PC-9 (cell line): Measurements from ENCODE around the gene FBXO5. TPM values are rescaled to one million over a fixed set of nuclear protein-coding genes. Genes with fewer than 3 reads are reported as not detected.

ENCODE experiments used
- BruUV-seq: library from RNA; stranded (reverse); fragments of 400-500 nt; replicated peaks from 2 replicates; lab custom pipeline; 2021; lab: Mats Ljungman, UMichigan
- CTCF ChIA-PET: fragments of 300-600 bp; sonication (Branson Sonifier 250); formaldehyde crosslinking; loops from one replicate; lab custom pipeline; 2022; ENCODE audit warnings: antibody characterized with exemption; lab: Charles Lee
- POLR2A ChIA-PET: fragments of 300-600 bp; sonication (Branson Sonifier 250); formaldehyde crosslinking; loops from one replicate; lab custom pipeline; 2022; ENCODE audit warnings: antibody characterized with exemption; ENCODE audit not compliant: unreplicated experiment; lab: Charles Lee
- DNase-seq, 2 experiments: peaks; one replicate each; pipeline versions ENCODE4 v3.0.0 to v3.0.0-alpha.2; 2015 to 2022; ENCODE audit warnings: mixed read lengths in 1 of 2
- H2AFZ ChIP-seq: fragments of 200-600 bp; sonication (generic); 2 replicates; pipeline ENCODE4 v1.8.1; 2017; ENCODE audit warnings: antibody characterized with exemption
- H3F3A ChIP-seq: fragments of 200-600 bp; sonication (generic); 2 replicates; pipeline ENCODE4 v1.8.1; 2017; ENCODE audit warnings: antibody characterized with exemption, mild to moderate bottlenecking, low read depth; ENCODE audit not compliant: insufficient read depth
- H3K27ac ChIP-seq: fragments of 200-600 bp; sonication (generic); 2 replicates; pipeline ENCODE4 v1.6.1; 2016; ENCODE audit warnings: mixed run types
- H3K27me3 ChIP-seq: fragments of 200-600 bp; sonication (generic); 2 replicates; pipeline ENCODE4 v1.6.1; 2016; ENCODE audit warnings: low read depth, mixed run types; ENCODE audit not compliant: insufficient read depth
- H3K36me3 ChIP-seq: fragments of 200-600 bp; sonication (generic); 2 replicates; pipeline ENCODE4 v1.6.1; 2016; ENCODE audit warnings: low read depth, mixed run types
- H3K4me1 ChIP-seq: fragments of 200-600 bp; sonication (generic); replicated peaks from 2 replicates; pipeline ENCODE4 v1.6.1; 2016; ENCODE audit warnings: mixed run types; ENCODE audit not compliant: insufficient read depth
- H3K4me2 ChIP-seq: fragments of 200-600 bp; sonication (generic); 2 replicates; pipeline ENCODE4 v1.6.1; 2017; ENCODE audit warnings: mixed run types
- H3K4me3 ChIP-seq: fragments of 200-600 bp; sonication (generic); 2 replicates; pipeline ENCODE4 v1.6.1; 2016; ENCODE audit warnings: mixed run types
- H3K79me2 ChIP-seq: fragments of 200-600 bp; sonication (generic); 2 replicates; pipeline ENCODE4 v1.6.1; 2017; ENCODE audit warnings: low read depth, mixed run types
- H3K9me2 ChIP-seq: fragments of 200-600 bp; sonication (generic); 2 replicates; pipeline ENCODE4 v1.8.1; 2017; ENCODE audit warnings: mild to moderate bottlenecking; ENCODE audit not compliant: insufficient read depth
- H3K9me3 ChIP-seq: fragments of 200-600 bp; sonication (generic); 2 replicates; pipeline ENCODE4 v1.8.1; 2016; ENCODE audit warnings: low read depth; ENCODE audit not compliant: insufficient read depth
- H4K20me1 ChIP-seq: fragments of 200-600 bp; sonication (generic); 2 replicates; pipeline ENCODE4 v1.8.1; 2017; ENCODE audit not compliant: insufficient read depth
- CTCF ChIP-seq: fragments of 200-600 bp; sonication (generic); conservative IDR thresholded peaks from 2 replicates; pipeline ENCODE4 v1.6.1; 2017; ENCODE audit warnings: mixed run types, antibody characterized with exemption, mild to moderate bottlenecking, moderate library complexity
- EZH2 ChIP-seq: fragments of 200-600 bp; sonication (generic); IDR thresholded peaks from 2 replicates; pipeline ENCODE4 v1.8.0; 2017; ENCODE audit warnings: antibody characterized with exemption, low read depth
- intact Hi-C: fragments of 100-400 bp; cut with micrococcal nuclease; formaldehyde crosslinking; loops from one replicate; pipeline ENCODE4 v1.10.0; 2022; ENCODE audit not compliant: unreplicated experiment
- total RNA-seq: library from RNA; stranded (reverse); gene quantifications from 2 replicates; pipeline ENCODE4 v1.2.3, GENCODE V29; 2021

The FBXO5 gene
- total RNA-seq, 1 experiment from 2014 or later = 20.6 TPM

GRCh38 chr6:152979116-152979515 is 3.7 kb downstream of the FBXO5 start:
- Histone ChIP-seq H3F3A (peaks cover 11% of the 10 kb centered on the region), H4K20me1 (peaks cover 25% of the 10 kb centered on the region), H3K9me2 (no peaks in the 10 kb centered on the region), H3K36me3 (peaks cover 19% of the 10 kb centered on the region), H3K4me1 (peaks cover 26% of the 10 kb centered on the region), H3K4me3 (no peak overlapping the region), H3K9me3 (no peaks in the 10 kb centered on the region), H3K4me2 (peak overlapping the region; percentile 80), H3K79me2 (peaks cover 87% of the 10 kb centered on the region), H3K27ac (no peak overlapping the region), H2AFZ (no peak overlapping the region), H3K27me3 (no peaks in the 10 kb centered on the region)
- ChIA-PET CTCF (no interaction called here), POLR2A (no interaction called here)
- intact Hi-C loops = no loop called here
- no peak for DNase-seq
- no peak for TF ChIP-seq CTCF
- TF ChIP-seq EZH2 = no peak
- BruUV-seq = no TSS peak

GRCh38 chr6:152978058-152978457 is 4.8 kb downstream of the FBXO5 start:
- no peaks in the 10 kb centered on the region for H3K9me3 ChIP-seq
- H3K27me3 ChIP-seq = no peaks in the 10 kb centered on the region
- H4K20me1 ChIP-seq = peaks cover 25% of the 10 kb centered on the region
- H3K79me2 ChIP-seq = peaks cover 97% of the 10 kb centered on the region
- H3K27ac ChIP-seq = no peak overlapping the region
- no peak for DNase-seq
- H3K36me3 ChIP-seq = peaks cover 27% of the 10 kb centered on the region
- H3F3A ChIP-seq = peaks cover 3% of the 10 kb centered on the region
- intact Hi-C loops = no loop called here
- H3K4me1 ChIP-seq = peaks cover 26% of the 10 kb centered on the region
- H3K9me2 ChIP-seq = no peaks in the 10 kb centered on the region
- POLR2A ChIA-PET = interaction anchor here (0.7 kb wide), 1 partner anchor 26 kb away, joined by 7 read pairs; no protein-coding TSS in a partner anchor
- BruUV-seq = no TSS peak
- H3K4me2 ChIP-seq = no peak overlapping the region
- CTCF ChIA-PET = no interaction called here
- TF ChIP-seq EZH2 = no peak
- no peak for TF ChIP-seq CTCF
- no peak overlapping the region for H3K4me3 ChIP-seq
- no peak overlapping the region for H2AFZ ChIP-seq

- no peaks in the 10 kb centered on the region for H3K27me3 ChIP-seq
- intact Hi-C loops = no loop called here
- peaks cover 22% of the 10 kb centered on the region for H4K20me1 ChIP-seq
- H3K9me3 ChIP-seq = no peaks in the 10 kb centered on the region
- CTCF ChIA-PET = interaction anchor here (0.5 kb wide), 1 partner anchor 17 kb away, joined by 15 read pairs; no protein-coding TSS in a partner anchor
- peaks cover 4% of the 10 kb centered on the region for H3F3A ChIP-seq
- no peak overlapping the region for H2AFZ ChIP-seq
- H3K4me3 ChIP-seq = no peak overlapping the region
- DNase-seq = no peak
- TF ChIP-seq EZH2 (no peak), CTCF (no peak)
- POLR2A ChIA-PET = interaction anchor here (0.7 kb wide), 1 partner anchor 26 kb away, joined by 7 read pairs; no protein-coding TSS in a partner anchor
- H3K36me3 ChIP-seq = peaks cover 32% of the 10 kb centered on the region
- BruUV-seq = no TSS peak
- no peaks in the 10 kb centered on the region for H3K9me2 ChIP-seq
- H3K79me2 ChIP-seq = peaks cover 96% of the 10 kb centered on the region
- peaks cover 26% of the 10 kb centered on the region for H3K4me1 ChIP-seq
- H3K27ac ChIP-seq = no peak overlapping the region
- H3K4me2 ChIP-seq = no peak overlapping the region
Observed at GRCh38 chr6:152977556-152977955, 5.3 kb downstream of the FBXO5 start.
